Fibroblast of lung (primary cell): Measurements from ENCODE around the gene BBLN. TPM values are rescaled to one million over a fixed set of nuclear protein-coding genes. Genes with fewer than 3 reads are reported as not detected.

ENCODE experiments used
- DNase-seq, 2 donors: peaks; one replicate each; pipeline versions ENCODE4 v3.0.0 to v3.0.0-alpha.2; 2010; ENCODE audit warnings: low read depth in 2 of 2
- H2AFZ ChIP-seq: 2 replicates; pipeline ENCODE4 v1.5.1; 2012; ENCODE audit warnings: low read length, control low read depth, inconsistent platforms
- H3K27ac ChIP-seq: 2 replicates; pipeline ENCODE4 v1.5.1; 2011; ENCODE audit warnings: low read length, control low read depth; ENCODE audit not compliant: insufficient read depth
- H3K27me3 ChIP-seq: 2 replicates; pipeline ENCODE4 v1.5.1; 2011; ENCODE audit warnings: mild to moderate bottlenecking, low read length; ENCODE audit not compliant: control insufficient read depth, insufficient read depth
- H3K36me3 ChIP-seq: 2 replicates; pipeline ENCODE4 v1.5.1; 2011; ENCODE audit warnings: low read length; ENCODE audit not compliant: control insufficient read depth, insufficient read depth
- H3K4me1 ChIP-seq: 2 replicates; pipeline ENCODE4 v1.5.1; 2011; ENCODE audit warnings: low read length; ENCODE audit not compliant: control insufficient read depth, insufficient read depth; ENCODE audit errors: extremely low read depth
- H3K4me2 ChIP-seq: 2 replicates; pipeline ENCODE4 v1.5.1; 2011; ENCODE audit warnings: low read length, control low read depth; ENCODE audit not compliant: insufficient read depth; ENCODE audit errors: extremely low read depth
- H3K4me3 ChIP-seq, 4 experiments: fragments of 200-600 bp in 1 of 4; sonication (generic) in 1 of 4; replicated peaks in 1 of 4; 2 replicates each; pipeline ENCODE4 v1.5.1; 2011 to 2016; ENCODE audit warnings: low read length in 4 of 4, low read depth in 3 of 4, mild to moderate bottlenecking in 3 of 4, control low read depth in 2 of 4, inconsistent platforms in 1 of 4, mixed read lengths in 1 of 4; ENCODE audit not compliant: insufficient read depth in 1 of 4; ENCODE audit errors: control extremely low read depth in 1 of 4
- H3K79me2 ChIP-seq: 2 replicates; pipeline ENCODE4 v1.5.1; 2012; ENCODE audit warnings: mild to moderate bottlenecking, low read length, inconsistent platforms; ENCODE audit not compliant: control insufficient read depth, insufficient read depth
- H3K9ac ChIP-seq: 2 replicates; pipeline ENCODE4 v1.5.1; 2011; ENCODE audit warnings: mild to moderate bottlenecking, low read length, control low read depth; ENCODE audit not compliant: insufficient read depth
- H3K9me3 ChIP-seq: 2 replicates; pipeline ENCODE4 v1.5.1; 2012; ENCODE audit warnings: low read depth, low read length; ENCODE audit not compliant: control insufficient read depth, insufficient read depth
- H4K20me1 ChIP-seq: 2 replicates; pipeline ENCODE4 v1.5.1; 2011; ENCODE audit warnings: low read length; ENCODE audit not compliant: control insufficient read depth, insufficient read depth; ENCODE audit errors: extremely low read depth
- EZH2 ChIP-seq: IDR thresholded peaks from 2 replicates; pipeline ENCODE4 v1.5.1; 2012; ENCODE audit warnings: low read length, control low read depth, mild to moderate bottlenecking; ENCODE audit errors: missing control alignments
- polyA plus RNA-seq, 2 donors: library from polyadenylated mRNA; depleted of rRNA in 1 of 2; stranded (reverse) in 1 of 2; unstranded in 1 of 2; fragments of >200 nt; gene quantifications; 2 replicates each; pipeline ENCODE4 v1.2.1, GENCODE V29; 2011 to 2012; ENCODE audit warnings: missing spikeins in 1 of 2
- total RNA-seq: library from RNA; depleted of rRNA; stranded (reverse); fragments of >200 nt; gene quantifications from 2 replicates; pipeline ENCODE4 v1.2.1, GENCODE V29; 2014
- TF ChIP-seq, protein P1 (sequence below), 2 donors: IDR thresholded peaks in 1 of 2; conservative IDR thresholded peaks in 1 of 2; 1 replicate in 1 of 2; 2 replicates in 1 of 2; pipeline ENCODE4 v1.5.1; 2011 to 2012; ENCODE audit warnings: low read length in 2 of 2, control low read depth in 1 of 2, inconsistent platforms in 1 of 2, low read depth in 1 of 2, mild to moderate bottlenecking in 1 of 2

The BBLN gene
- total and polyA plus RNA-seq, 2 donors (not counting 1 experiment from before 2014, with no cell fraction given), result 23.8 to 29.4 TPM

DNA sequence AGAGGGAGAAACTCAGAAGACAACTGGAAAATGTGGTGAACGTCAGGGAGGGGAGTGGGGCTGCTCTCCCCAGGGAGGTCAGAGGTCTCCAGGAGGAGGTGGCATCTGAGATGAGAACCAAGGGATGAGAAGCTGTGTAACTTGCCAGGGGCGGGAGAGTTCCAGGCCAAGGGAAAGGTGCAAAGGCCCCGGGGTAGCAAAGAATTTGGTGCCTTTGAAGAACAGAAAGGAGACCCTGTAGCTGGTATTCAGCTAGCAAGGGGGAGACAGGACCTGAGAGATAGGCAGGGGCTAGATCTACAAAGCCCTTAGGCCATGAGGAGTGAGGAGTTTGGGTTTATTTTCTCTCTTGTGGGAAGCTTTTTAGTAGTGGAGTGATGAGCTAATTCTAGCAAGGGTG lies 46.4 kb downstream of the BBLN start:
- Histone ChIP-seq H3K4me2 (no peak overlapping the region), H3K9ac (no peak overlapping the region), H3K9me3 (no peaks in the 10 kb centered on the region), H3K79me2 (no peaks in the 10 kb centered on the region), H3K36me3 (no peaks in the 10 kb centered on the region), H3K4me3 (no peak overlapping the region), H3K27me3 (no peaks in the 10 kb centered on the region), H3K4me1 (no peaks in the 10 kb centered on the region), H3K27ac (no peak overlapping the region), H2AFZ (no peak overlapping the region), H4K20me1 (no peaks in the 10 kb centered on the region)
- no peak for TF ChIP-seq EZH2
- TF ChIP-seq, protein P1, sequence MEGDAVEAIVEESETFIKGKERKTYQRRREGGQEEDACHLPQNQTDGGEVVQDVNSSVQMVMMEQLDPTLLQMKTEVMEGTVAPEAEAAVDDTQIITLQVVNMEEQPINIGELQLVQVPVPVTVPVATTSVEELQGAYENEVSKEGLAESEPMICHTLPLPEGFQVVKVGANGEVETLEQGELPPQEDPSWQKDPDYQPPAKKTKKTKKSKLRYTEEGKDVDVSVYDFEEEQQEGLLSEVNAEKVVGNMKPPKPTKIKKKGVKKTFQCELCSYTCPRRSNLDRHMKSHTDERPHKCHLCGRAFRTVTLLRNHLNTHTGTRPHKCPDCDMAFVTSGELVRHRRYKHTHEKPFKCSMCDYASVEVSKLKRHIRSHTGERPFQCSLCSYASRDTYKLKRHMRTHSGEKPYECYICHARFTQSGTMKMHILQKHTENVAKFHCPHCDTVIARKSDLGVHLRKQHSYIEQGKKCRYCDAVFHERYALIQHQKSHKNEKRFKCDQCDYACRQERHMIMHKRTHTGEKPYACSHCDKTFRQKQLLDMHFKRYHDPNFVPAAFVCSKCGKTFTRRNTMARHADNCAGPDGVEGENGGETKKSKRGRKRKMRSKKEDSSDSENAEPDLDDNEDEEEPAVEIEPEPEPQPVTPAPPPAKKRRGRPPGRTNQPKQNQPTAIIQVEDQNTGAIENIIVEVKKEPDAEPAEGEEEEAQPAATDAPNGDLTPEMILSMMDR (conservative IDR thresholded peaks at IDR 0.05 in 1 of 2, IDR thresholded peaks at IDR 0.05 in 1 of 2; ENCODE audit: low read depth in 1 of 2, low read length in 2 of 2), result no peak
- DNase-seq, result no peak

GRCh38 chr9:128206916-128207910 lies 47.1 kb downstream of the BBLN start:
- no peak overlapping the region for H3K9ac ChIP-seq
- H3K4me3 ChIP-seq, result no peak overlapping the region
- no peaks in the 10 kb centered on the region for H3K27me3 ChIP-seq
- no peaks in the 10 kb centered on the region for H3K9me3 ChIP-seq
- H3K27ac ChIP-seq, result no peak overlapping the region
- no peaks in the 10 kb centered on the region for H3K4me1 ChIP-seq
- no peaks in the 10 kb centered on the region for H4K20me1 ChIP-seq
- H3K79me2 ChIP-seq, result no peaks in the 10 kb centered on the region
- H3K36me3 ChIP-seq, result no peaks in the 10 kb centered on the region
- H3K4me2 ChIP-seq, result no peak overlapping the region
- no peak overlapping the region for H2AFZ ChIP-seq
- no peak for TF ChIP-seq EZH2
- TF ChIP-seq, protein P1 (conservative IDR thresholded peaks at IDR 0.05 in 1 of 2, IDR thresholded peaks at IDR 0.05 in 1 of 2; ENCODE audit: low read depth in 1 of 2, low read length in 2 of 2), result no peak
- DNase-seq, result no peak

- TF ChIP-seq EZH2, result no peak
- TF ChIP-seq, protein P1 (conservative IDR thresholded peaks at IDR 0.05 in 1 of 2, IDR thresholded peaks at IDR 0.05 in 1 of 2; ENCODE audit: low read depth in 1 of 2, low read length in 2 of 2), result no peak
- Histone ChIP-seq H3K27ac (no peak overlapping the region), H3K27me3 (no peaks in the 10 kb centered on the region), H3K4me1 (no peaks in the 10 kb centered on the region), H3K9ac (no peak overlapping the region), H2AFZ (no peak overlapping the region), H4K20me1 (no peaks in the 10 kb centered on the region), H3K9me3 (no peaks in the 10 kb centered on the region), H3K36me3 (no peaks in the 10 kb centered on the region), H3K4me2 (no peak overlapping the region), H3K79me2 (no peaks in the 10 kb centered on the region), H3K4me3 (no peak overlapping the region)
- DNase-seq, result no peak
These were observed 48.3 kb downstream of the BBLN start for GRCh38 chr9:128208386-128208785.
